Stimulated activated CD8-positive, alpha-beta memory T cell treated with anti-CD3 and anti-CD28 coated beads, Interleukin-7, amount 100 ng/mL, for 4 hours (primary cell): Measurements from ENCODE around the gene CDKL5.

Experiments used
- DNase-seq, 2 donors: peaks; one replicate each; pipeline ENCODE4 v3.0.0-alpha.2; 2020; ENCODE audit warnings: low read depth in 2 of 2

The CDKL5 gene

DNA sequence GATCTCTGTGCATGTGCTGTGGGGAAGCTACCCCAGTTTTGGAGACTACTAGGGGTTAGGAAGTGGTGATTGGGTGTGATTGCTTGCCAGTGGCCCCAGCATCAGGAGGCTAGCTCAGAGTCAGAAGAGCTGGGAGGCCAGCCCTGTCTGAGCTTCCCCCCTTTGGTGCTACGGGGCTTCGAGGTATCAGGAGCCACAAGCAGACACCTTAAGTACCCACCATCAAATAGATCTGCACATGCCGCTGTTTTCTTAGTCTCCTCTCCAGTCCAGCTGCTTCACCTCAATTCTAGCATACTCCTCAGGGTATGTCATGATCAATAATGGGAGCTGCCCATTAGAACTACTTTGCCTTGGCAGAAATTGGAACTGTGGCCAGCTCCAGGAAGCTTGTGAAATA lies 271.2 kb downstream of the CDKL5 start:
- DNase-seq: no peak

DNA sequence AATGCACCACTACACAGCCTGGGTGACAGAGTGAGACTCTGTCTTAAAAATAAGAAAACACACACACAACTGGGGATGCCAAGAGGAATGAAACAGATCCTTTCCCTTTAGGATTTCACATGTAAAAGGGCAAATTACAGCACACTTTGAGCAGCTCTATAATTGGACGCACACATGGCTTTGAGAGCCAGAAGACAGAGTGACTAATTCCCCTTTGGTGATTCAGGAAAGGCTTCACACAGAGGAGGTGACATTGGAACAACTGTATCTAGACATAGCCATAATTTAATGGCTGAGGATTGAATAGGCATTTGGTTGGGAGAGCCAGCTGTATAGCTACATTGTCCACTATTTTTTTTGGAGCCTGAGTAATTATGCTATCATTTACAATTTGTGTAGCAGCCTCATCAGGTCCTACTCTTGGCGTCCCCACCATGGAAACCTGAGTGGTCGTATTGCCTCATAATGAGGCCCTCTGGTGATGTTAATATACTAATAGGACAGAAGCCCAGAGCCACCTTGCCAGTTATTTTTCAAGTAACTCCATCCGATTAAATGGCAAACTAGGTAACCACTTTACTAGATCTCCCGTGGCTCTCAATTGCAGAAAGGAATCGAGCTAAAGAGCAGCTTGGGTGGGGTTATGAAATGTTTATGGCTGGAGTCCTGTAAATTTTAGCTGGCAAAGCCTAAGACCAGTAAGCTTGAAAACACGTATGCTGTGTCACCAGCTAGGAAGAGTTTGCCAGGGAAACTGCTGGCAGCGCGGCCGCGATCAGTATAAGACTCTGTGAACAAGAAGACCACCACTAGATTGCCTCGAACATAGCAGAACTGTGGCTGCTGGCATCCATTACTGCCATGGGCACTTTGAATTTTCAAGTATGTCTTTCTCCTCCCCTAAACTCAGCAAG lies 273.6 kb downstream of the CDKL5 start:
- no peak for DNase-seq

DNA sequence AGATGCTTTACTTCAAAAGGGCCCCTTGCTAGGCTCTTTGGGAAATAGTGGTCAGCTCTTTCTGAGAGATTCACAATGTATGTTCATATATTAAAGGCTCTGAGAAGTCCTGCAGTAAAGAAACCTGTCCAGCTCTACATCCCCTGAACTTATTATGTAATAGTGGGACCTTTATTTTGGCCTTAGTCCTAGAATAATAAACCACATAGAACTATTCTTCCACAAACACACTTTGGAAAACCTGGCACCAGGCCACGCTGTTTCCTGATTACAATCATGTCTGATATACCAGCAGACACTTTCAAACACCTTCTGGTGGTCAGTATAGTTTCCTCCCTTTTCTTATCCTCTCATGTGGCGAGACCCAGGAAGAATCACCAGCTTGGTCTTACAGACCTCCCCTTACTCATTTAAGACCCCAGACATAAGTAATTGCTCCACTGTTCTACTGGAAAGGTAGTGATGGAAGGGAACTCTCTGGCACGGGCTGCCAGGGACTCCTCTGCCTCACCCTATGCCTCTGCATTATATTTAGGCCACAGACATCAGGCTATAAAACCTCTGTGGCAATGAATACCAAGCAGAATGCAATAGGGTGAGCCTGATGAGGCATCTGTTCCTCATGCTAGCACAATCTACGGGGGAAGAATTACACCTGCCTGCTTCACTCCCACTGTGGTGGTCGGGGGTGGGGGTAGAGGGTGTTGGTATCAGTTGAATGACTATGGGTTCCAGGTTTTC lies 276.4 kb downstream of the CDKL5 start:
- DNase-seq: no peak

DNA sequence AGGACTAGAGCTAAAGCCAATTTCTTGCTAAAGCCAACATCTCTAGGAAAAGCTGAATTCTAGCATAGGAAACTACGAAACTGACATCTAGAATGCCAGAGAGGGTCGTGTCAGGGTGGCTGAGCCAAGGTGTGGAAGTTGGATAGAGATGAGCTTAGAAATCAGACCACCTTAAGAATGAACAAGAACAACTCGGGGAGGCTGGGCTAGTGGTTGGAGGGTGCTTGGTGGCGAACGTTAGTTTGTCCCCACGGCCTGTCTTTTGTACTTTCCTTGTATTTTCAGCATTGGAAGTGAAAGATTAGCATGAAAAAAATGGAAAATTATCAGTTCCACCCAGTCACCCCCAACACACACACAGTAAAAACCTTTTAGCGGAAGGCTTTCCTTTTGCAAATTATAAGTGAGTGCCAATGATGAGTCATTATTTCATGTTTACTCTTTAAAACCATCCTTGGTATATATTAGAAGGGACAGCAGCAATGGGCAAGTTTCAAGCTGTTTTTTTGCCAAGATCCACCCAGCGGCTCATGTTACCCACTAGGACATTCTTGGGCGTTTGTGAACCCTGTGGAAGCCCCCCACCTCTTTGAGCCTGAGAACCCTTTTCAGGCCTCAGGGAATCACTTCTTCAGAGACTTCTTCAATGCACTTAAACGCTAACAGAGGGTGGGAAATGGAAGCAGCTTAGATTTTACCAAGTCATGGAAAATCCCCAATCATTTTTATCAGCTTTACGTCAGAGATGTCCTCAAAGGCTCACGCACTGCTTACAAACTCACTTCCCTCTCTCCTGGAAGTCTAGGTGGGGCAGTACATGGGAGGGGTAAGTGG lies 277.2 kb downstream of the CDKL5 start:
- no peak for DNase-seq
